Testis (tissue), 3 donors: ENCODE results near the gene DTHD1. TPM values are rescaled to one million over a fixed set of nuclear protein-coding genes. Genes with fewer than 3 reads are reported as not detected.

Experiments used
- DNase-seq: peaks from one replicate; pipeline ENCODE4 v3.0.0-alpha.2; 2019
- H3K27ac ChIP-seq, 2 donors: fragments of 200-600 bp; sonication (generic); one replicate each; pipeline ENCODE4 v1.5.1; 2019
- H3K27me3 ChIP-seq: fragments of 200-600 bp; sonication (generic); one replicate; pipeline ENCODE4 v1.5.1; 2019
- H3K36me3 ChIP-seq: fragments of 200-600 bp; sonication (generic); one replicate; pipeline ENCODE4 v1.5.1; 2017; ENCODE audit warnings: low read depth; ENCODE audit errors: missing control alignments
- H3K4me1 ChIP-seq: fragments of 200-600 bp; sonication (generic); one replicate; pipeline ENCODE4 v1.5.1; 2019
- H3K4me3 ChIP-seq, 2 donors: fragments of 200-600 bp; sonication (generic); one replicate each; pipeline ENCODE4 v1.5.1; 2017 to 2019
- H3K9me3 ChIP-seq: fragments of 200-600 bp; sonication (generic); one replicate; pipeline ENCODE4 v1.5.1; 2017
- POLR2A ChIP-seq: fragments of 450-650 bp; IDR thresholded peaks from one replicate; pipeline ENCODE4 v1.6.1; 2017; ENCODE audit warnings: antibody characterized with exemption, mild to moderate bottlenecking, moderate library complexity
- WGBS, 2 donors: methylation state at CpG; one replicate each; pipeline ENCODE4 v1.1.5; 2018; 5-methylcytosine and 5-hydroxymethylcytosine counted together
- intact Hi-C: fragments of 100-400 bp; cut with DNase I; formaldehyde crosslinking; loops from one replicate; pipeline ENCODE4 v1.15.1; 2023; ENCODE audit warnings: low total_unique reads
- polyA plus RNA-seq: library from polyadenylated mRNA; stranded (reverse); fragments of 350-450 nt; fragmentation: Illumina TruSeq; extraction: RNeasy Lipid Tissue Mini Kit (QIAGEN cat#74804); gene quantifications from one replicate; pipeline ENCODE4 v1.2.3, GENCODE V29; 2014; ENCODE audit warnings: low read depth, low replicate concordance; ENCODE audit not compliant: insufficient read depth
- total RNA-seq, 2 donors: library from RNA; depleted of rRNA; stranded (reverse); fragments of >200 nt; gene quantifications; one replicate each; pipeline ENCODE4 v1.2.3, GENCODE V29; 2016
- TF ChIP-seq, protein P1 (sequence below), 3 experiments: fragments of 450-650 bp in 2 of 3; fragments of 200-600 bp in 1 of 3; sonication (generic) in 1 of 3; IDR thresholded peaks; one replicate each; pipeline ENCODE4 v1.5.1; 2016 to 2019; ENCODE audit warnings: antibody characterized with exemption in 3 of 3, mild to moderate bottlenecking in 2 of 3, moderate library complexity in 1 of 3

Gene DTHD1
- total and polyA plus RNA-seq, 3 donors from 2014 or later = 1.0 to 5.8 (median 4.3) TPM

- 68 to 73% methylated on average over 4 of the region's 4 CpGs for WGBS, 2 donors
- Histone ChIP-seq H3K9me3 (no peaks in the 10 kb centered on the region), H3K4me3 (no peak overlapping the region), H3K4me1 (no peaks in the 10 kb centered on the region), H3K36me3 (no peaks in the 10 kb centered on the region), H3K27me3 (no peaks in the 10 kb centered on the region), H3K27ac (no peak overlapping the region)
- intact Hi-C loops = no loop called here
- DNase-seq = no peak
- TF ChIP-seq, protein P1, sequence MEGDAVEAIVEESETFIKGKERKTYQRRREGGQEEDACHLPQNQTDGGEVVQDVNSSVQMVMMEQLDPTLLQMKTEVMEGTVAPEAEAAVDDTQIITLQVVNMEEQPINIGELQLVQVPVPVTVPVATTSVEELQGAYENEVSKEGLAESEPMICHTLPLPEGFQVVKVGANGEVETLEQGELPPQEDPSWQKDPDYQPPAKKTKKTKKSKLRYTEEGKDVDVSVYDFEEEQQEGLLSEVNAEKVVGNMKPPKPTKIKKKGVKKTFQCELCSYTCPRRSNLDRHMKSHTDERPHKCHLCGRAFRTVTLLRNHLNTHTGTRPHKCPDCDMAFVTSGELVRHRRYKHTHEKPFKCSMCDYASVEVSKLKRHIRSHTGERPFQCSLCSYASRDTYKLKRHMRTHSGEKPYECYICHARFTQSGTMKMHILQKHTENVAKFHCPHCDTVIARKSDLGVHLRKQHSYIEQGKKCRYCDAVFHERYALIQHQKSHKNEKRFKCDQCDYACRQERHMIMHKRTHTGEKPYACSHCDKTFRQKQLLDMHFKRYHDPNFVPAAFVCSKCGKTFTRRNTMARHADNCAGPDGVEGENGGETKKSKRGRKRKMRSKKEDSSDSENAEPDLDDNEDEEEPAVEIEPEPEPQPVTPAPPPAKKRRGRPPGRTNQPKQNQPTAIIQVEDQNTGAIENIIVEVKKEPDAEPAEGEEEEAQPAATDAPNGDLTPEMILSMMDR (IDR thresholded peaks at IDR 0.05) = no peak
- TF ChIP-seq POLR2A = no peak
Observed at GRCh38 chr4:36349938-36350549, 68.6 kb downstream of the DTHD1 start.

GRCh38 chr4:36351082-36351666 is 69.8 kb downstream of the DTHD1 start:
- no peaks in the 10 kb centered on the region for H3K27me3 ChIP-seq
- TF ChIP-seq, protein P1 (IDR thresholded peaks at IDR 0.05) = peak; percentile 57 to 68 (median 64)
- TF ChIP-seq POLR2A = no peak
- H3K9me3 ChIP-seq = no peaks in the 10 kb centered on the region
- DNase-seq = peak; percentile 89
- no peaks in the 10 kb centered on the region for H3K4me1 ChIP-seq
- no peak overlapping the region for H3K27ac ChIP-seq
- no peaks in the 10 kb centered on the region for H3K36me3 ChIP-seq
- H3K4me3 ChIP-seq = no peak overlapping the region
- 33 to 38% methylated on average over 2 of the region's 2 CpGs for WGBS, 2 donors
- intact Hi-C loops = no loop called here

DNA sequence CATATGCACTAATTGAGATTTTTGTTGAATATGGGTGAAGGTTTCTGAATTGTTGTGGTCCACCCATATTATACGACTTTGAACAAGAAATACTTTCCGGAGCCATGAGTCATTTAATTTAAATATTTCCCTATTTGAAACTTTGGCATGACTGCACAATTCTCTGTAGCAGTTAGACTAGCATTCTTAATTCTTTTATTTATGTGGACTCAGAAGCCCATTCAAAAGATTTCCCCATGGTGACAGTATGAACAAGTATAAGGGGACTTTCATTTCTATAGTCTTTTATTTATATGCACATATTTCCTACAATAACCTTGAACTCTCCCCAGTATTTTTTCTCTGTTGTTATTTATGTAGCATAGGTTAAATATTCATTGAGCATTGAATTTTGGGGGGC is 72.6 kb downstream of the DTHD1 start:
- H3K4me1 ChIP-seq = no peaks in the 10 kb centered on the region
- no peak overlapping the region for H3K27ac ChIP-seq
- H3K4me3 ChIP-seq = no peak overlapping the region
- H3K9me3 ChIP-seq = no peaks in the 10 kb centered on the region
- TF ChIP-seq, protein P1 (IDR thresholded peaks at IDR 0.05) = no peak
- TF ChIP-seq POLR2A = no peak
- H3K27me3 ChIP-seq = no peaks in the 10 kb centered on the region
- H3K36me3 ChIP-seq = no peaks in the 10 kb centered on the region
- intact Hi-C loops = no loop called here
- WGBS, 2 donors = 41 to 67% methylated on average over 2 of the region's 2 CpGs
- no peak for DNase-seq

DNA sequence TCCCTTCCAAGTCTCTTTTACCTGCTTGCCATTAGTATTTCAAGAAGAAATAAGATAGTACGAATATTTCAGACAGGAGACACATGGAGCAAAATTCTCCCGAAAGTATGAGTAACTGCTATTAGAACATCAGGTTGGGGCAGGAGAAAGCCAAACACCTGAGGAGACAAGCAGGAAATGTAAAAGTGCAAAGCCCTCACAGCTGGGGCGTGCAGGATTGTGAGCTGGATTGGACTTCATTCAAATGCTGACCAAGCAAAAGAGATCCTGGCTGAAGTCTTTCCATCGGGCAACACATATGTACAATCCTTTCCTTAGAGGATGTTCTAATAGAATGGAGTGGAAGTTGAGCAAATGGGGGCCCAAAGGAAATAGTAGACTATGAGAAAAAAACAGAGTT is 76.8 kb downstream of the DTHD1 start:
- Histone ChIP-seq H3K4me3 (no peak overlapping the region), H3K27ac (no peak overlapping the region), H3K4me1 (no peaks in the 10 kb centered on the region), H3K36me3 (no peaks in the 10 kb centered on the region), H3K9me3 (no peaks in the 10 kb centered on the region), H3K27me3 (no peaks in the 10 kb centered on the region)
- intact Hi-C loops = no loop called here
- TF ChIP-seq, protein P1 (IDR thresholded peaks at IDR 0.05) = no peak
- TF ChIP-seq POLR2A = no peak
- 66 to 75% methylated on average over 4 of the region's 4 CpGs for WGBS, 2 donors
- DNase-seq = no peak

DNA sequence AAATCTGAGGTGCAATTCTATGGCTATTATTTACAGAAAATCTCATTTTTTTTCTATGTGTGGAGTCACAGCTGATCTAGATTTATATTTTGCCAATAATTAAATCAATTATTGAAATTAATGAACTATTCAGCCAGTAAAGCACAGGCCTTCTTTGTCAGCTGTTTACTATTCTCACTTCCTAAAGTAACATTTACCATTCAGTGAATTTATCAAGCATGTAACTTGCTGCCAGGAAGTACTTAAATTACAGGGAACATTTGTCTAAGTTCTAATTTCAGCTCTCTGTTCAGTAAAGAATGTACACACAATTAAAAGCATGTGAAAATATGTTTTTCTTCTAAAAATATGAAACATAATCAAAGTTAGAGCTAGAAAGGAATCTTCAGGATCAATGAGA is 79.3 kb downstream of the DTHD1 start:
- Histone ChIP-seq H3K9me3 (no peaks in the 10 kb centered on the region), H3K4me3 (no peak overlapping the region), H3K4me1 (no peaks in the 10 kb centered on the region), H3K36me3 (no peaks in the 10 kb centered on the region), H3K27me3 (no peaks in the 10 kb centered on the region), H3K27ac (no peak overlapping the region)
- intact Hi-C loops = no loop called here
- DNase-seq = no peak
- TF ChIP-seq POLR2A = no peak
- TF ChIP-seq, protein P1 (IDR thresholded peaks at IDR 0.05) = no peak
